H1 (cell line): Measurements from ENCODE around the gene CRACDL. TPM values are rescaled to one million over a fixed set of nuclear protein-coding genes. Genes with fewer than 3 reads are reported as not detected.

Experiments used
- CTCF ChIA-PET: fragments of 300-600 bp; sonication (Branson Sonifier 250); formaldehyde crosslinking; loops from one replicate; lab custom pipeline; 2021; ENCODE audit not compliant: partially characterized antibody; lab: Charles Lee
- POLR2A ChIA-PET: fragments of 300-600 bp; sonication (Branson Sonifier 250); formaldehyde crosslinking; loops from one replicate; lab custom pipeline; 2021; ENCODE audit warnings: inconsistent platforms; ENCODE audit not compliant: partially characterized antibody; lab: Charles Lee
- DNase-seq, 2 experiments: peaks; one replicate each; pipeline versions ENCODE4 v3.0.0 to v3.0.0-alpha.2; 2010 to 2022; ENCODE audit warnings: low spot score in 2 of 2, low read depth in 1 of 2, mixed read lengths in 1 of 2
- FAIRE-seq: peaks from 2 replicates; lab custom pipeline; 2011; peaks lifted over from hg19 to GRCh38; lab: Jason Lieb, UNC
- H2AFZ ChIP-seq: 2 replicates; pipeline ENCODE4 v1.8.1; 2012; ENCODE audit warnings: low read length, inconsistent platforms
- H2AK5ac ChIP-seq: 2 replicates; pipeline ENCODE4 v1.6.1; 2013; ENCODE audit warnings: low read depth, low read length
- H2BK120ac ChIP-seq: replicated peaks from 2 replicates; pipeline ENCODE3; 2013; ENCODE audit warnings: low read depth, low read length, inconsistent platforms
- H2BK12ac ChIP-seq: 2 replicates; pipeline ENCODE4 v1.6.1; 2013; ENCODE audit warnings: low read depth, low read length
- H2BK15ac ChIP-seq: 2 replicates; pipeline ENCODE4 v1.6.1; 2013; ENCODE audit warnings: low read length
- H2BK20ac ChIP-seq: 2 replicates; pipeline ENCODE4 v1.6.1; 2013; ENCODE audit warnings: low read length
- H2BK5ac ChIP-seq: 2 replicates; pipeline ENCODE4 v1.6.1; 2013; ENCODE audit warnings: low read depth, low read length
- H3K14ac ChIP-seq: 2 replicates; pipeline ENCODE4 v1.6.1; 2013; ENCODE audit warnings: inconsistent platforms; ENCODE audit not compliant: insufficient read length
- H3K18ac ChIP-seq: 2 replicates; pipeline ENCODE4 v1.6.1; 2013; ENCODE audit warnings: low read length; ENCODE audit errors: extremely low read depth
- H3K23ac ChIP-seq: 2 replicates; pipeline ENCODE4 v1.6.1; 2013; ENCODE audit warnings: inconsistent platforms; ENCODE audit not compliant: insufficient read length
- H3K23me2 ChIP-seq: 2 replicates; pipeline ENCODE4 v1.6.1; 2013; ENCODE audit warnings: low read depth, low read length
- H3K27ac ChIP-seq: 2 replicates; pipeline ENCODE4 v1.6.1; 2011; ENCODE audit warnings: low read depth, low read length, inconsistent platforms
- H3K27me3 ChIP-seq, 4 experiments: replicated peaks in 1 of 4; 1 replicate in 1 of 4; 2 replicates in 3 of 4; pipeline versions ENCODE4 v1.6.1 to v1.8.1; 2011 to 2013; ENCODE audit warnings: low read length in 3 of 4, mild to moderate bottlenecking in 3 of 4, inconsistent platforms in 2 of 4, mixed read lengths in 2 of 4, moderate library complexity in 1 of 4; ENCODE audit not compliant: control insufficient read depth in 3 of 4, insufficient read depth in 3 of 4; ENCODE audit errors: extremely low read depth in 1 of 4
- H3K36me3 ChIP-seq, 4 experiments: 2 replicates each; pipeline versions ENCODE4 v1.6.1 to v1.8.1; 2011 to 2013; ENCODE audit warnings: mild to moderate bottlenecking in 4 of 4, low read length in 3 of 4, moderate library complexity in 2 of 4, control low read depth in 1 of 4, inconsistent platforms in 1 of 4; ENCODE audit not compliant: insufficient read depth in 4 of 4, control insufficient read depth in 2 of 4
- H3K4ac ChIP-seq: replicated peaks from 2 replicates; pipeline ENCODE3; 2013; ENCODE audit warnings: low read length, low read depth, mixed read lengths, inconsistent platforms; ENCODE audit not compliant: insufficient read length
- H3K4me1 ChIP-seq, 4 experiments: replicated peaks in 1 of 4; 1 replicate in 1 of 4; 2 replicates in 3 of 4; pipeline versions ENCODE4 v1.6.1 to v1.8.1; 2011 to 2013; ENCODE audit warnings: low read length in 3 of 4, inconsistent platforms in 2 of 4, mixed read lengths in 1 of 4; ENCODE audit not compliant: insufficient read depth in 4 of 4, control insufficient read depth in 3 of 4
- H3K4me2 ChIP-seq, 2 experiments: 2 replicates each; pipeline versions ENCODE4 v1.6.1 to v1.8.1; 2011 to 2013; ENCODE audit warnings: low read depth in 2 of 2, low read length in 2 of 2, control low read depth in 1 of 2, inconsistent platforms in 1 of 2, mild to moderate bottlenecking in 1 of 2; ENCODE audit not compliant: insufficient read depth in 1 of 2
- H3K4me3 ChIP-seq, 4 experiments: fragments of 200-600, 300-600 bp in 1 of 4; sonication (generic), shearing (Covaris generic), sonication (Bioruptor Twin) in 1 of 4; 2 replicates each; pipeline versions ENCODE4 v1.5.1 to v1.8.1; 2011 to 2016; ENCODE audit warnings: low read length in 4 of 4, low read depth in 3 of 4, control low read depth in 2 of 4, inconsistent platforms in 2 of 4, mild to moderate bottlenecking in 2 of 4, mixed read lengths in 1 of 4, moderate library complexity in 1 of 4; ENCODE audit not compliant: insufficient read depth in 2 of 4; ENCODE audit errors: extremely low read depth in 1 of 4
- H3K56ac ChIP-seq: replicated peaks from 2 replicates; pipeline ENCODE3; 2013; ENCODE audit warnings: low read depth, mild to moderate bottlenecking, mixed read lengths, low read length, inconsistent platforms; ENCODE audit not compliant: insufficient read length
- H3K79me1 ChIP-seq: 2 replicates; pipeline ENCODE4 v1.6.1; 2013; ENCODE audit warnings: low read depth, low read length, control low read depth
- H3K79me2 ChIP-seq, 2 experiments: 2 replicates each; pipeline versions ENCODE4 v1.6.1 to v1.8.1; 2012 to 2013; ENCODE audit warnings: low read length in 2 of 2, mild to moderate bottlenecking in 2 of 2, inconsistent platforms in 1 of 2; ENCODE audit not compliant: insufficient read depth in 2 of 2, control insufficient read depth in 1 of 2
- H3K9ac ChIP-seq, 4 experiments: replicated peaks in 1 of 4; 1 replicate in 1 of 4; 2 replicates in 3 of 4; pipeline versions ENCODE4 v1.6.1 to v1.8.1; 2011 to 2013; ENCODE audit warnings: low read depth in 3 of 4, low read length in 3 of 4, control low read depth in 2 of 4, mild to moderate bottlenecking in 2 of 4, moderate library complexity in 2 of 4, inconsistent platforms in 1 of 4; ENCODE audit errors: extremely low read depth in 1 of 4
- H3K9me3 ChIP-seq, 2 experiments: 2 replicates each; pipeline versions ENCODE4 v1.6.1 to v1.8.1; 2012 to 2013; ENCODE audit warnings: mild to moderate bottlenecking in 2 of 2, moderate library complexity in 2 of 2, control low read depth in 1 of 2, inconsistent platforms in 1 of 2, low read depth in 1 of 2, low read length in 1 of 2, mixed read lengths in 1 of 2; ENCODE audit not compliant: insufficient read depth in 2 of 2
- H4K20me1 ChIP-seq, 2 experiments: replicated peaks in 1 of 2; 2 replicates each; pipeline versions ENCODE3 to v1.8.1; 2011 to 2013; ENCODE audit warnings: inconsistent platforms in 2 of 2, low read length in 2 of 2, mild to moderate bottlenecking in 1 of 2; ENCODE audit not compliant: insufficient read depth in 2 of 2, control insufficient read depth in 1 of 2
- H4K5ac ChIP-seq: 2 replicates; pipeline ENCODE4 v1.6.1; 2013; ENCODE audit warnings: low read length, low read depth, mixed read lengths, inconsistent platforms; ENCODE audit not compliant: insufficient read length
- H4K8ac ChIP-seq: 2 replicates; pipeline ENCODE4 v1.8.0; 2013; ENCODE audit warnings: mild to moderate bottlenecking, moderate library complexity, low read length, inconsistent platforms; ENCODE audit not compliant: insufficient read depth; ENCODE audit errors: extremely low read depth
- H4K91ac ChIP-seq: replicated peaks from 2 replicates; pipeline ENCODE3; 2013; ENCODE audit warnings: low read length, mixed read lengths, inconsistent platforms; ENCODE audit not compliant: insufficient read length
- ATF3 ChIP-seq: IDR thresholded peaks from 2 replicates; pipeline ENCODE4 v1.6.1; 2011; ENCODE audit warnings: low read depth, mild to moderate bottlenecking, low read length; ENCODE audit not compliant: insufficient read depth
- GTF2F1 ChIP-seq: IDR thresholded peaks from 2 replicates; pipeline ENCODE4 v1.6.1; 2012; ENCODE audit warnings: low read depth, low read length, improper control_type of control experiment, borderline replicate concordance
- MAFK ChIP-seq: IDR thresholded peaks from 2 replicates; pipeline ENCODE4 v1.6.1; 2012; ENCODE audit warnings: low read depth, mild to moderate bottlenecking, improper control_type of control experiment, low read length
- RBBP5 ChIP-seq: IDR thresholded peaks from 2 replicates; pipeline ENCODE4 v1.7.1; 2012; ENCODE audit warnings: low read depth, mild to moderate bottlenecking, inconsistent platforms, low read length, moderate library complexity, borderline replicate concordance
- RXRA ChIP-seq: IDR thresholded peaks from 2 replicates; pipeline ENCODE4 v1.6.1; 2011; ENCODE audit warnings: low read depth, mild to moderate bottlenecking, low read length, moderate library complexity; ENCODE audit not compliant: insufficient read depth
- SP2 ChIP-seq: IDR thresholded peaks from 2 replicates; pipeline ENCODE4 v1.6.1; 2012; ENCODE audit warnings: mild to moderate bottlenecking, low read length, inconsistent platforms
- TEAD4 ChIP-seq: IDR thresholded peaks from 2 replicates; pipeline ENCODE4 v1.6.1; 2012; ENCODE audit warnings: low read depth, low read length, inconsistent platforms, mixed read lengths
- ZNF274 ChIP-seq: IDR thresholded peaks from 2 replicates; pipeline ENCODE4 v1.7.0; 2012; ENCODE audit warnings: low read length, borderline replicate concordance; ENCODE audit errors: extremely low read depth
- WGBS, 2 experiments: shearing (Covaris generic) in 1 of 2; methylation state at CpG; one replicate each; pipeline versions ENCODE4 v1.1.6 to v1.1.7; 2013 to 2015; ENCODE audit warnings: low lambda C conversion rate in 2 of 2, mixed read lengths in 2 of 2, inconsistent platforms in 1 of 2, low coverage in 1 of 2, missing lambda C conversion rate in 1 of 2; ENCODE audit not compliant: insufficient replicate concordance in 2 of 2, insufficient coverage in 1 of 2, insufficient read length in 1 of 2; ENCODE audit errors: extremely low coverage in 1 of 2, missing lambda C conversion rate in 1 of 2; 5-methylcytosine and 5-hydroxymethylcytosine counted together
- polyA plus RNA-seq, 7 experiments: library from polyadenylated mRNA; depleted of rRNA in 3 of 7; stranded (reverse) in 5 of 7; unstranded in 2 of 7; fragments of >200 nt in 5 of 7; fragments of 200-250 nt in 2 of 7; gene quantifications; 1 replicate in 5 of 7; 2 replicates in 1 of 7; 4 replicates in 1 of 7; pipeline versions ENCODE4 v1.2.1 to v1.2.3, GENCODE V29; 2011 to 2013; ENCODE audit warnings: missing spikeins in 2 of 7, mixed read lengths in 2 of 7
- total RNA-seq: library from RNA; stranded (reverse); fragmentation: NEBNext Ultra II Directional; extraction: Animal tissue kit (Norgen Biotek cat#: 25700); gene quantifications from 2 replicates; pipeline ENCODE4 v1.2.1, GENCODE V29; 2021

Gene CRACDL
- total and polyA plus RNA-seq, 2 of the 8 experiments (the other 6 are each of a cell fraction or from before 2014, with no cell fraction given): 0.07 to 0.38 TPM

DNA sequence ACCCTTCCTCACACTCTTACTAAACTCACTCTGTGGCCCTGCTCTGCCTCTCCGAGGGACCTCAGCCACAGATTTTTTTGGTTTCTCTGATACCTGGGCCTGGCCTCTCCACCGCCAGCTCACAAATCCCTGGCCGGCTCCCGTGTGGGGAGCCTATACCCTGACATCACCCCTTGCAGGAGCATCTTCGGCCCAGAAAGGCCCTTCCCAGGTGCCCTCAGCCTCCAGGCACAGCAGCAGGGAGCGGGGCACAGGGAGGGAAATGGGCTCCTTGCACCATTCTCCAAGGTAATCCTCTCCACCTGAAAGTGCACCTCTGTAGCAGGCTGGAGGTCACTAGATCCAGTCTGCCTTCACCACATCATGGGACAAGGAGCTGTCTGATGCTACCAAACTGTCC, 43.2 kb downstream of the CRACDL start:
- Histone ChIP-seq H4K5ac (no peak overlapping the region), H3K23ac (no peak overlapping the region)
- POLR2A ChIA-PET: no interaction called here

More for the DNA sequence above, 43.2 kb downstream of the CRACDL start:
- no peaks in the 10 kb centered on the region for H3K79me2 ChIP-seq
- no peak overlapping the region for H3K4me2 ChIP-seq
- H2BK15ac ChIP-seq: no peak overlapping the region
- H2AFZ ChIP-seq: no peak overlapping the region
- no peak overlapping the region for H2BK5ac ChIP-seq
- H2BK120ac ChIP-seq: no peak overlapping the region
- no peaks in the 10 kb centered on the region for H4K20me1 ChIP-seq
- H3K4ac ChIP-seq: no peak overlapping the region
- TF ChIP-seq ZNF274: no peak
- no peak for TF ChIP-seq GTF2F1
- no peak for TF ChIP-seq MAFK
- no peak for TF ChIP-seq RBBP5
- TF ChIP-seq SP2: no peak
- no peak for TF ChIP-seq ATF3
- TF ChIP-seq TEAD4: no peak
- TF ChIP-seq RXRA: no peak
- FAIRE-seq (no peak), DNase-seq (no peak)
- 93% methylated on average over 6 of the region's 6 CpGs; no CpG with 5 or more reads in 1 of the 2 experiments for WGBS, 2 experiments
- H4K8ac ChIP-seq: no peak overlapping the region
- H3K18ac ChIP-seq: no peak overlapping the region
- no peak overlapping the region for H3K4me3 ChIP-seq
- CTCF ChIA-PET: interaction anchor here (1.3 kb wide), 1 partner anchor 10 kb away, joined by 3 read pairs; no protein-coding TSS in a partner anchor
- H2BK20ac ChIP-seq: no peak overlapping the region
- no peak overlapping the region for H2BK12ac ChIP-seq
- H3K56ac ChIP-seq: no peak overlapping the region
- no peaks in the 10 kb centered on the region for H3K27me3 ChIP-seq
- H3K4me1 ChIP-seq: no peaks in the 10 kb centered on the region
- H3K27ac ChIP-seq: no peak overlapping the region
- H3K9me3 ChIP-seq: no peaks in the 10 kb centered on the region
- no peaks in the 10 kb centered on the region for H3K36me3 ChIP-seq
- H4K91ac ChIP-seq: no peak overlapping the region
- no peaks in the 10 kb centered on the region for H3K23me2 ChIP-seq
- H3K14ac ChIP-seq: no peak overlapping the region
- H3K9ac ChIP-seq: no peak overlapping the region
- no peaks in the 10 kb centered on the region for H3K79me1 ChIP-seq
- no peak overlapping the region for H2AK5ac ChIP-seq
